Keratinocyte (primary cell): ENCODE results near the gene HABP4. TPM values are rescaled to one million over a fixed set of nuclear protein-coding genes. Genes with fewer than 3 reads are reported as not detected.

Experiments
- DNase-seq: peaks from one replicate; pipeline ENCODE4 v3.0.0-alpha.2; 2011; ENCODE audit warnings: low read depth, missing footprints, low spot score
- FAIRE-seq: peaks from 2 replicates; lab custom pipeline; 2011; peaks lifted over from hg19 to GRCh38; lab: Jason Lieb, UNC
- H2AFZ ChIP-seq: 2 replicates; pipeline ENCODE4 v1.6.0; 2012; ENCODE audit warnings: low read length, control low read depth, inconsistent platforms; ENCODE audit not compliant: control insufficient read depth
- H3K27ac ChIP-seq: 2 replicates; pipeline ENCODE4 v1.5.1; 2011; ENCODE audit warnings: low read length; ENCODE audit not compliant: control insufficient read depth, insufficient read depth
- H3K27me3 ChIP-seq: 3 replicates; pipeline ENCODE4 v1.6.0; 2011; ENCODE audit warnings: low read length; ENCODE audit not compliant: control insufficient read depth, insufficient read depth; ENCODE audit errors: extremely low read depth
- H3K36me3 ChIP-seq, 2 experiments: 2 replicates in 1 of 2; 3 replicates in 1 of 2; pipeline ENCODE4 v1.5.1; 2011; ENCODE audit warnings: low read length in 2 of 2, mild to moderate bottlenecking in 1 of 2; ENCODE audit not compliant: control insufficient read depth in 2 of 2, insufficient read depth in 2 of 2; ENCODE audit errors: extremely low read depth in 1 of 2
- H3K4me1 ChIP-seq: 3 replicates; pipeline ENCODE4 v1.5.1; 2011; ENCODE audit warnings: low read length; ENCODE audit not compliant: control insufficient read depth, insufficient read depth; ENCODE audit errors: extremely low read depth
- H3K4me2 ChIP-seq: 3 replicates; pipeline ENCODE4 v1.6.0; 2011; ENCODE audit warnings: low read depth, low read length; ENCODE audit not compliant: control insufficient read depth, insufficient read depth; ENCODE audit errors: extremely low read depth
- H3K4me3 ChIP-seq, 3 experiments: fragments of 200-600 bp in 1 of 3; sonication (generic) in 1 of 3; 2 replicates in 2 of 3; 3 replicates in 1 of 3; pipeline ENCODE4 v1.5.1; 2011 to 2016; ENCODE audit warnings: low read length in 3 of 3, mild to moderate bottlenecking in 3 of 3, control low read depth in 2 of 3, inconsistent platforms in 1 of 3, low read depth in 1 of 3, mixed read lengths in 1 of 3, mixed run types in 1 of 3, moderate library complexity in 1 of 3; ENCODE audit not compliant: control insufficient read depth in 2 of 3, insufficient read depth in 2 of 3; ENCODE audit errors: extremely low read depth in 1 of 3
- H3K79me2 ChIP-seq: 2 replicates; pipeline ENCODE4 v1.6.0; 2012; ENCODE audit warnings: low read length; ENCODE audit not compliant: control insufficient read depth, insufficient read depth
- H3K9ac ChIP-seq: 3 replicates; pipeline ENCODE4 v1.6.0; 2011; ENCODE audit warnings: low read length; ENCODE audit not compliant: control insufficient read depth, insufficient read depth; ENCODE audit errors: extremely low read depth
- H3K9me1 ChIP-seq: 3 replicates; pipeline ENCODE4 v1.6.0; 2011; ENCODE audit warnings: low read length; ENCODE audit not compliant: control insufficient read depth, insufficient read depth; ENCODE audit errors: extremely low read depth
- H3K9me3 ChIP-seq: 2 replicates; pipeline ENCODE4 v1.5.1; 2012; ENCODE audit warnings: low read depth, low read length; ENCODE audit not compliant: control insufficient read depth
- H4K20me1 ChIP-seq: 3 replicates; pipeline ENCODE4 v1.6.0; 2011; ENCODE audit warnings: low read length; ENCODE audit not compliant: control insufficient read depth, insufficient read depth; ENCODE audit errors: extremely low read depth
- CTCF ChIP-seq, 3 experiments: IDR thresholded peaks in 1 of 3; conservative IDR thresholded peaks in 1 of 3; optimal IDR thresholded peaks in 1 of 3; 2 replicates in 2 of 3; 3 replicates in 1 of 3; pipeline versions ENCODE3 to v1.5.1; 2011; ENCODE audit warnings: low read length in 3 of 3, mild to moderate bottlenecking in 3 of 3, moderate library complexity in 2 of 3, control low read depth in 1 of 3, inconsistent platforms in 1 of 3; ENCODE audit not compliant: insufficient read depth in 2 of 3; ENCODE audit errors: extremely low read depth in 1 of 3
- EZH2 ChIP-seq: IDR thresholded peaks from one replicate; pipeline ENCODE4 v1.6.1; 2012; ENCODE audit warnings: inconsistent platforms, mild to moderate bottlenecking, low read length, moderate library complexity
- dilution Hi-C: fragments of 300-500 bp; cut with MboI; formaldehyde crosslinking; loops from one replicate; pipeline ENCODE4 v1.7.0; 2020; ENCODE audit warnings: low sequenced_read_pairs; ENCODE audit not compliant: extremely low pct_ligation_motif_present
- polyA plus RNA-seq, 5 experiments: library from polyadenylated mRNA; depleted of rRNA in 3 of 5; stranded (reverse) in 3 of 5; stranded (forward) in 1 of 5; unstranded in 1 of 5; fragments of >200 nt; gene quantifications; 1 replicate in 1 of 5; 2 replicates in 3 of 5; 3 replicates in 1 of 5; pipeline versions ENCODE4 v1.2.1 to v1.2.3, GENCODE V29; 2011 to 2012; ENCODE audit warnings: missing spikeins in 2 of 5, low read depth in 1 of 5, low replicate concordance in 1 of 5

Gene HABP4
- polyA plus RNA-seq, 1 donor (not counting 4 experiments of a cell fraction or from before 2014, with no cell fraction given) = 6.8 TPM

- H3K36me3 ChIP-seq = no peaks in the 10 kb centered on the region
- dilution Hi-C loops = no loop called here
- H3K4me2 ChIP-seq = no peak overlapping the region
- no peaks in the 10 kb centered on the region for H3K4me1 ChIP-seq
- no peak overlapping the region for H3K27ac ChIP-seq
- H3K9me3 ChIP-seq = no peaks in the 10 kb centered on the region
- H3K4me3 ChIP-seq = no peak overlapping the region
- H3K79me2 ChIP-seq = peaks cover 53% of the 10 kb centered on the region
- no peaks in the 10 kb centered on the region for H3K9me1 ChIP-seq
- no peak for TF ChIP-seq CTCF (optimal IDR thresholded peaks at IDR 0.05 in 1 of 3, IDR thresholded peaks at IDR 0.05 in 1 of 3, conservative IDR thresholded peaks at IDR 0.05 in 1 of 3; ENCODE audit: extremely low read depth in 1 of 3, insufficient read depth in 2 of 3, low read length in 3 of 3)
- H3K9ac ChIP-seq = no peak overlapping the region
- no peaks in the 10 kb centered on the region for H3K27me3 ChIP-seq
- H4K20me1 ChIP-seq = no peaks in the 10 kb centered on the region
- H2AFZ ChIP-seq = no peak overlapping the region
- DNase-seq (no peak), FAIRE-seq (no peak)
These were observed 38.7 kb upstream of the HABP4 start for GRCh38 chr9:96411129-96411838.

GRCh38 chr9:96412174-96412913 is 37.6 kb upstream of the HABP4 start:
- Histone ChIP-seq H3K4me1 (peaks cover 5% of the 10 kb centered on the region), H3K9me1 (no peaks in the 10 kb centered on the region), H3K27me3 (no peaks in the 10 kb centered on the region), H3K9ac (no peak overlapping the region), H2AFZ (no peak overlapping the region), H3K4me2 (no peak overlapping the region), H3K27ac (no peak overlapping the region), H3K36me3 (no peaks in the 10 kb centered on the region), H4K20me1 (no peaks in the 10 kb centered on the region), H3K79me2 (peaks cover 59% of the 10 kb centered on the region), H3K4me3 (no peak overlapping the region), H3K9me3 (no peaks in the 10 kb centered on the region)
- TF ChIP-seq EZH2 (no peak), CTCF (optimal IDR thresholded peaks at IDR 0.05 in 1 of 3, IDR thresholded peaks at IDR 0.05 in 1 of 3, conservative IDR thresholded peaks at IDR 0.05 in 1 of 3; ENCODE audit: extremely low read depth in 1 of 3, insufficient read depth in 2 of 3, low read length in 3 of 3) (no peak)
- DNase-seq (no peak), FAIRE-seq (no peak)
- dilution Hi-C loops = no loop called here
